PC-9 (cell line): ENCODE measurements around the gene CTBP2. TPM values are rescaled to one million over a fixed set of nuclear protein-coding genes. Genes with fewer than 3 reads are reported as not detected.

Experiments
- BruUV-seq: library from RNA; stranded (reverse); fragments of 400-500 nt; replicated peaks from 2 replicates; lab custom pipeline; 2021; lab: Mats Ljungman, UMichigan
- CTCF ChIA-PET: fragments of 300-600 bp; sonication (Branson Sonifier 250); formaldehyde crosslinking; loops from one replicate; lab custom pipeline; 2022; ENCODE audit warnings: antibody characterized with exemption; lab: Charles Lee
- POLR2A ChIA-PET: fragments of 300-600 bp; sonication (Branson Sonifier 250); formaldehyde crosslinking; loops from one replicate; lab custom pipeline; 2022; ENCODE audit warnings: antibody characterized with exemption; ENCODE audit not compliant: unreplicated experiment; lab: Charles Lee
- DNase-seq, 2 experiments: peaks; one replicate each; pipeline versions ENCODE4 v3.0.0 to v3.0.0-alpha.2; 2015 to 2022; ENCODE audit warnings: mixed read lengths in 1 of 2
- H2AFZ ChIP-seq: fragments of 200-600 bp; sonication (generic); 2 replicates; pipeline ENCODE4 v1.8.1; 2017; ENCODE audit warnings: antibody characterized with exemption
- H3F3A ChIP-seq: fragments of 200-600 bp; sonication (generic); 2 replicates; pipeline ENCODE4 v1.8.1; 2017; ENCODE audit warnings: antibody characterized with exemption, mild to moderate bottlenecking, low read depth; ENCODE audit not compliant: insufficient read depth
- H3K27ac ChIP-seq: fragments of 200-600 bp; sonication (generic); 2 replicates; pipeline ENCODE4 v1.6.1; 2016; ENCODE audit warnings: mixed run types
- H3K27me3 ChIP-seq: fragments of 200-600 bp; sonication (generic); 2 replicates; pipeline ENCODE4 v1.6.1; 2016; ENCODE audit warnings: low read depth, mixed run types; ENCODE audit not compliant: insufficient read depth
- H3K36me3 ChIP-seq: fragments of 200-600 bp; sonication (generic); 2 replicates; pipeline ENCODE4 v1.6.1; 2016; ENCODE audit warnings: low read depth, mixed run types
- H3K4me1 ChIP-seq: fragments of 200-600 bp; sonication (generic); replicated peaks from 2 replicates; pipeline ENCODE4 v1.6.1; 2016; ENCODE audit warnings: mixed run types; ENCODE audit not compliant: insufficient read depth
- H3K4me2 ChIP-seq: fragments of 200-600 bp; sonication (generic); 2 replicates; pipeline ENCODE4 v1.6.1; 2017; ENCODE audit warnings: mixed run types
- H3K4me3 ChIP-seq: fragments of 200-600 bp; sonication (generic); 2 replicates; pipeline ENCODE4 v1.6.1; 2016; ENCODE audit warnings: mixed run types
- H3K79me2 ChIP-seq: fragments of 200-600 bp; sonication (generic); 2 replicates; pipeline ENCODE4 v1.6.1; 2017; ENCODE audit warnings: low read depth, mixed run types
- H3K9me2 ChIP-seq: fragments of 200-600 bp; sonication (generic); 2 replicates; pipeline ENCODE4 v1.8.1; 2017; ENCODE audit warnings: mild to moderate bottlenecking; ENCODE audit not compliant: insufficient read depth
- H3K9me3 ChIP-seq: fragments of 200-600 bp; sonication (generic); 2 replicates; pipeline ENCODE4 v1.8.1; 2016; ENCODE audit warnings: low read depth; ENCODE audit not compliant: insufficient read depth
- H4K20me1 ChIP-seq: fragments of 200-600 bp; sonication (generic); 2 replicates; pipeline ENCODE4 v1.8.1; 2017; ENCODE audit not compliant: insufficient read depth
- EZH2 ChIP-seq: fragments of 200-600 bp; sonication (generic); IDR thresholded peaks from 2 replicates; pipeline ENCODE4 v1.8.0; 2017; ENCODE audit warnings: antibody characterized with exemption, low read depth
- intact Hi-C: fragments of 100-400 bp; cut with micrococcal nuclease; formaldehyde crosslinking; loops from one replicate; pipeline ENCODE4 v1.10.0; 2022; ENCODE audit not compliant: unreplicated experiment
- total RNA-seq: library from RNA; stranded (reverse); gene quantifications from 2 replicates; pipeline ENCODE4 v1.2.3, GENCODE V29; 2021
- TF ChIP-seq, protein P1 (sequence below): fragments of 200-600 bp; sonication (generic); conservative IDR thresholded peaks from 2 replicates; pipeline ENCODE4 v1.6.1; 2017; ENCODE audit warnings: mixed run types, antibody characterized with exemption, mild to moderate bottlenecking, moderate library complexity

The CTBP2 gene
- total RNA-seq, 1 experiment from 2014 or later: 60.5 TPM

DNA sequence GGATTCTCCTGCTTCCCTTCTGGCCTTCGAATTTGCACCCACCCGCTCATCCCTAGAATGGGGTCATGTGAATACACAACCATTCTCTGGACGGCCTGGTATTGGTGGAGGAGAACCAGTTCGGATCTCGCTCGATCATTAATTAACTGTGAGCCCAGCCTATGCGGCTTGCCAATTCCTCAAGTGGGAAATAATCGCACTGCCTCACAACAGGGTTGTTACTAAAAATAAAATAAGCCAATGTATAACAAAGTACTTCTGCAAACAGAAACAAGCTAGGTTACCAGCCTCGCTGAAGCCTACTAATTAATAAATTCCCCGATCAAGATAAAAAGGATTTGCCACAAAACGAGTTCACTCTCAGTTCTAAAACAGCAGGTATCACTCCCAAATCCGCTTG, 16.2 kb downstream of the CTBP2 start:
- Histone ChIP-seq H3K27ac (no peak overlapping the region), H3K4me2 (no peak overlapping the region), H2AFZ (no peak overlapping the region), H3K79me2 (peaks cover 97% of the 10 kb centered on the region), H3K9me3 (no peaks in the 10 kb centered on the region), H4K20me1 (peaks cover 88% of the 10 kb centered on the region), H3F3A (no peaks in the 10 kb centered on the region), H3K4me3 (no peak overlapping the region), H3K9me2 (no peaks in the 10 kb centered on the region), H3K36me3 (0 out of 2 replicates have a peak, but pooled peaks cover 4% of the 10 kb centered on the region), H3K27me3 (no peaks in the 10 kb centered on the region), H3K4me1 (no peaks in the 10 kb centered on the region)
- no peak for TF ChIP-seq EZH2
- TF ChIP-seq, protein P1, sequence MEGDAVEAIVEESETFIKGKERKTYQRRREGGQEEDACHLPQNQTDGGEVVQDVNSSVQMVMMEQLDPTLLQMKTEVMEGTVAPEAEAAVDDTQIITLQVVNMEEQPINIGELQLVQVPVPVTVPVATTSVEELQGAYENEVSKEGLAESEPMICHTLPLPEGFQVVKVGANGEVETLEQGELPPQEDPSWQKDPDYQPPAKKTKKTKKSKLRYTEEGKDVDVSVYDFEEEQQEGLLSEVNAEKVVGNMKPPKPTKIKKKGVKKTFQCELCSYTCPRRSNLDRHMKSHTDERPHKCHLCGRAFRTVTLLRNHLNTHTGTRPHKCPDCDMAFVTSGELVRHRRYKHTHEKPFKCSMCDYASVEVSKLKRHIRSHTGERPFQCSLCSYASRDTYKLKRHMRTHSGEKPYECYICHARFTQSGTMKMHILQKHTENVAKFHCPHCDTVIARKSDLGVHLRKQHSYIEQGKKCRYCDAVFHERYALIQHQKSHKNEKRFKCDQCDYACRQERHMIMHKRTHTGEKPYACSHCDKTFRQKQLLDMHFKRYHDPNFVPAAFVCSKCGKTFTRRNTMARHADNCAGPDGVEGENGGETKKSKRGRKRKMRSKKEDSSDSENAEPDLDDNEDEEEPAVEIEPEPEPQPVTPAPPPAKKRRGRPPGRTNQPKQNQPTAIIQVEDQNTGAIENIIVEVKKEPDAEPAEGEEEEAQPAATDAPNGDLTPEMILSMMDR: no peak
- no peak for DNase-seq
- POLR2A ChIA-PET: no interaction called here
- intact Hi-C loops: no loop called here
- CTCF ChIA-PET: no interaction called here
- BruUV-seq: no TSS peak

DNA sequence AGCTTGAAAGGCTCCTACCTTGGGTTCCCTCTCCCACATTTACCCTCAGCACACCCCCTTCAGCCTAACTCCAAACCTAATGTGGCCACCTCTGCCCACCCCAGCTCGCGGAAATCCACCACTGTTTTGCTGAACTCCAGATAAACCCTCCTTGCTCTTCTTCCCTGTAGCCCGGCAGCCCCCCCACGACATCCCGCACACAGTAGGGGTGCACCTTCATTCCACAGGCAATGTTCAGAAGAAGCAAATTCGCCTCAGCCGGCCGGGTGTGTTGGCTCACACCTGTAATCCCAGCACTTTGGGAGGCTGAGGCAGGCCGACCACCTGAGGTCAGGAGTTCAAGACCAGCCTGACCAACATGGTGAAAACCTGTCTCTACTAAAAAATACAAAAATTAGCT, 17.4 kb downstream of the CTBP2 start:
- Histone ChIP-seq H3K4me2 (no peak overlapping the region), H3K36me3 (0 out of 2 replicates have a peak, but pooled peaks cover 4% of the 10 kb centered on the region), H2AFZ (no peak overlapping the region), H3K9me3 (no peaks in the 10 kb centered on the region), H3F3A (no peaks in the 10 kb centered on the region), H3K9me2 (no peaks in the 10 kb centered on the region), H4K20me1 (peaks cover 86% of the 10 kb centered on the region), H3K79me2 (peaks cover 97% of the 10 kb centered on the region), H3K27me3 (no peaks in the 10 kb centered on the region), H3K4me1 (no peaks in the 10 kb centered on the region), H3K27ac (no peak overlapping the region), H3K4me3 (no peak overlapping the region)
- ChIA-PET POLR2A (no interaction called here), CTCF (no interaction called here)
- TF ChIP-seq EZH2: no peak
- TF ChIP-seq, protein P1: no peak
- intact Hi-C loops: no loop called here
- BruUV-seq: no TSS peak
- DNase-seq: no peak

DNA sequence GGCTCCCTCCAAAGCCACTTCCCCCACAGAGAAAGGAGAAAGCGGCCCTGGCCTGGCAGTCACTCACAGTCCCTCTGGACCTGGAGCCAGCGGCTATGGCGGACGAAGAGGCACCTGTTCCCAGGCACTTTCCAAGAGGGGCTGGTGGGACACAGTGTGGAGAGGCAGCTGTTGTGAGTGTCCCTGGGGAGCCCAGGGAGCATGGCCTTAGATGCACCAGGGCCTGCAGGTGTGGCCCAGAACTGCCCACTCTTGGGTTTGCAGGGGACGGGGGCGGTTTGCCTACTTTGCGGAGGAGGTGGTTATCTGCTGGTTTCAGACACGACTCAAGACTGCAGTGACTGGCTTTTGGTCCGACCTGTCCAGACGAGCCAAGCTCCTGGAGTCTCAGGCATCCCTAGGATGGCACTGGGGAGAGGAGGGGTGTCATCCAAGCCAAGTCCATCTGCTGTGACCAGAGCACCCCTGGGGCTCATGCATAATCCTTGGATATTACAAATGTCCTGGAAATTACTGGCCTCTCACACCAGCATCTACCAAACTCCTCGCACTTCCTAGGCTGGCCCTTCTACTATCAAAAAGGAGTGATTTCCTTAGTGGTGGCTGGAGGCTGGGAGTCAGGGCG, 18.4 kb downstream of the CTBP2 start:
- Histone ChIP-seq H3F3A (no peaks in the 10 kb centered on the region), H3K9me2 (no peaks in the 10 kb centered on the region), H3K27ac (no peak overlapping the region), H3K4me1 (no peaks in the 10 kb centered on the region), H4K20me1 (peaks cover 84% of the 10 kb centered on the region), H2AFZ (no peak overlapping the region), H3K4me3 (no peak overlapping the region), H3K4me2 (no peak overlapping the region), H3K79me2 (peaks cover 97% of the 10 kb centered on the region), H3K27me3 (no peaks in the 10 kb centered on the region), H3K36me3 (0 out of 2 replicates have a peak, but pooled peaks cover 4% of the 10 kb centered on the region), H3K9me3 (no peaks in the 10 kb centered on the region)
- no peak for TF ChIP-seq EZH2
- TF ChIP-seq, protein P1: no peak
- CTCF ChIA-PET: no interaction called here
- POLR2A ChIA-PET: no interaction called here
- intact Hi-C loops: no loop called here
- BruUV-seq: no TSS peak
- DNase-seq: no peak
